Effector CD4-positive, alpha-beta T cell (primary cell): Measurements from ENCODE around the gene NRP1.

ENCODE experiments used
- DNase-seq: peaks from one replicate; pipeline ENCODE4 v3.0.0-alpha.2; 2020

The NRP1 gene

DNA sequence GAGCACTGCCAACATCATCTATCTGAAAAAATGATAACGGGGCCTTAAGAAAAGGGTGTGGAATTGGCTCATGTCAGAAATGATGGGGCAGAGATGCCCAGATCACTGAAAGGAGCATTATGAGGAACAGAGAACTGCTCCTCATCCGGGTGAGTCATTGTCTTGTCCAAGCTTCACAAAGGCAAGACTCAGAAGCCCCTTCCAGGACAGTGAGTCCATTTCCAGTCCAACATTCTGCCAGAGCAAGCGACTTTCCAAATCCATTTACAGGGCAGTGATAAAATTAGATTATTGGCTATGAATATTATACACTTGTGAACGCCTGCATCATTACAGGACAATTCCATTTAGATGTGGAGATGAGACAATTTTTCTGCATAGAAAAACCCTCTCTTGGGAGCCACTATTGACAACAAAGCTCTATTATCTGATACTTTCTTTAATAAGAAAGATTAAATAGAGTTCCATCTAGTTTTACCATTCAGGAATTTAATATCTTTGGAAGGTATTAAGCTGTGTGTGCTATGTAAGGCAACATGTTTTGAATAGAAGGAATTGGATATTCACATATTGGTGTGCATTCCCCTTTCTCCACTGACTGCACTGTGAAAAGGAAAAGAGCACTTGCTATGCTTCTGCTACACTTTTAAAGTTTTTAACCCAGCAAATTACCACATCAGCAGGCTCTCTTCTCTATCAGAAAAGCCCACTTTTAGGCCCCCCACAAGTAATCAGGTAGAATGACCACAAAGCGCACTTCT, 159.6 kb downstream of the NRP1 start:
- no peak for DNase-seq

DNA sequence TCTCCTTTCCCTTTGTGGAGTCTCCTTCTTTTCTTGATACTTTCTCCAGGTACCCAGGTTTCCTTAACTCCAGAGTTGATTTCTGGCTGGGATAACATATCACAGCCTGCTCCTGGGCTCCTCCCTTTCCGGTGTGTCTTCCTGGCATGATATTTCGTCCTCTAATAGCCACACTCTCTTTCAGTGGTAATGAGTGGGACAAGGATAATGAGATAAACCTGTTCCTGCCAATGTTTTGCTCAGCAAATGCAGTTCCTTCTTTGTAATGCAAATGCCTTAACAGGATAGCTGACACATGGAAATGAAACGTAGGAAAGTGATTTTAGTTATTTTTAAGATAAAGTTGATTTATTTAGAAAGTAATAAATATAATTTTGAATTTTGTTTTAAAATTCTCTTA, 168.6 kb downstream of the NRP1 start:
- no peak for DNase-seq

DNA sequence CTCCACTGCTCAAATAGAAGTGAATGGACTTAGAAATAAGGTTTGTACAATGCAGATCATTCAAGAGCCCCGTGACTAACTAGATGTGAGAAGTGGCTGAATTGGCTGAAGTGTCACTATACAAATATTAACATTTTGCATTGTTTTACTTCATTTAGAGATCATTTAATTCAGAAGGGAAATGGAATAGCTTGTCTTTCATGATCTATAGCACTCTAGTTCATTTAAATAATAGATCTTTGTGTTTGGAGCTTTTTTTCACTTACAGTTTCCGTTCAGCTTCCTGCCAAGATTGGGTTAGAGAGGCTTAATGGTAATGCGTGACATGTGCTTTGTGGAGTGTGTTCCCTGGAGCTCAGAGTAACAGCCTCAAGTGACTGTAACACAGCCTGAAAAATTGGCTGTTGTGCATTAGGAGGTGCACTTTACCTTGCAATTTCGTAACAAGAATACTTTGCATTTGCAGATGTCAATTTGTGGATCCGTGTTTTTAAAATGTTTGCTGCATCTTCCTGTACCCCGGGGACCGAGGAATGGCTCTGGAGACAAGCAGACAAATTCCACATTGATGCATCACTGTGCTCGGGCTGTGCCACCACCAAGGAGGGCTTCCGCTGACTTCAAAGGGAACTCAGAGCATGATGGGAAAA, 170.3 kb downstream of the NRP1 start:
- DNase-seq, result no peak

DNA sequence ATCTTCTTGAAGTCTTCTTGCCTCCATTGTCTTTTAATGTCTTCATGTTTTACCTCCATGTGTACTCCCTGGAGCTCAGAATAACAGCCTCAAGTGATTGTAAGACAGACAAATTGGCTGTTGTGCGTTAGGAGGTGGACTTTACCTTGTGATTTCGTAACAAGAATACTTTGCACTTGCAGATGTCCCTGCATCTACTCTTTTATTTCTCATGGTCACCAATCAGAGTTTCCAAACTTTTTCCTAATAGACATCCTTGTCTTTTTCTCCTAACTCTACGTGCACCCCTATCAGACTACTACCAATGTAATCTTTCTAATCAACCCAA, 172.3 kb downstream of the NRP1 start:
- DNase-seq, result no peak

DNA sequence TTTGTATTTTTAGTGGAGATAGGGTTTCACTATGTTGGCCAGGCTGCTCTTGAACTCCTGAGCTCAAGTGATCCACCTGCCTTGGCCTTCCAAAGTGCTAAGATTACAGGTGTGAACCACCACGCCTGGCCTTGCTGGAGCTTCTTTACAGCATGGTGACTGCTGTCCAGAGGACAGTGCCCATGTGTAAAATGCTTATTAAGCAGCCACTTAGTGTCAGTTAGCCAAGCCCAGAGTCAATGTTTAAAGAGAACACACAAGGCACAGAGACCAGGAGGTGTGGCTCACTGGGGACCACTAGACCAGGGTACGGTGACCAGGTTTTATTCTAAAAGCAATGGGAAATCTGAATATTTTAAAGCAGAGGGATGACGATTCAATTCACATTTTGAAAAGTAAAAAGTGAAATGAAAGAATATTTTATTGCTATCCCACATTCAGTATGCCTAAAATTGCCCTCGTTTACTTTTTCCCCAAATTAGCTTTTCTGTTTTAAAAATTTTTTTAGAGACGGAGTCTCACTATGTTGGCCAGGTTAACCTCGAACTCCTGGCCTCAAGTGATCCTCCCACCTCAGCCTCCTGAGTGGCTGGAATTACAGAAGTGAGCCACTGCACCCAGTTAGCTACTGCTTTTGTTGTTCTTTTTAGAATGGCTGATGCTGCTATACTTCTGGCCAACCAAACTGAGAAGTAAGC, 172.8 kb downstream of the NRP1 start:
- no peak for DNase-seq

DNA sequence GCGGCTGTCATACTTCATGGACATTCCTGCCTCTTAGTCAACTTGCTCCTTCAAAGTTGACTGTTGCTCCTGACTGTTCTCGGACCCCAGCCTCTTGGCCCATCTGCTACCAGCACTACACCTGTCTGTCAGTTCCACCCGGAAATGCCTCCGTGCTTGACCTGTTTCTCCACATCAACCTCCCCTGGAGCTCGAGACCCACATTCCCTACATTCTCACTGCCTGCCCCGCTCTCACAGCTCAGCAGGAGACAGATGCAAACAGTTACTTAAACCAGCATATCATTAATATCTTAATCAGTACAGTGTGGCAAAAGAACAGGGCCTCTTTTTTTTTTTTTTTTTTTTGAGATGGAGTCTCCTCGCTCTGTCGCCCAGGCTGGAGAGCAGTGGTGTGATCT, 174.3 kb downstream of the NRP1 start:
- no peak for DNase-seq

DNA sequence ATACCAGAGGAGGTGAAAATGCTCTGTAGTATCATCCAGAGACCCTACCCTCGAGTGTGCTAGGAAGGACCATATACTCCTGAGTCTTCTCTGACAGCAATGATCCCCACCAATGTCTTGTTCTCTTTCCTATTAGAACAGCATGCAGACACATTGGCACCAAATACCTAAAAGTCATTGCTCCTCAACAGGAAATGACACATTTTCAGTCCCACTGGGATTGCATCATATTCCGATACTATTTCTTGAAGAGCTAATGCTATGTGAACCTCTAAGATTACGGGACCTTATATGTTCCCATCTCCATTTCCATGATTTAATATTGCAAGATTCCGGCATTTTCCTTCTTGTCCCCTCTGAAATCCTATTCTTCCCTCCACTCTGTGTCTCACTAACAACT, 177.4 kb downstream of the NRP1 start:
- no peak for DNase-seq

DNA sequence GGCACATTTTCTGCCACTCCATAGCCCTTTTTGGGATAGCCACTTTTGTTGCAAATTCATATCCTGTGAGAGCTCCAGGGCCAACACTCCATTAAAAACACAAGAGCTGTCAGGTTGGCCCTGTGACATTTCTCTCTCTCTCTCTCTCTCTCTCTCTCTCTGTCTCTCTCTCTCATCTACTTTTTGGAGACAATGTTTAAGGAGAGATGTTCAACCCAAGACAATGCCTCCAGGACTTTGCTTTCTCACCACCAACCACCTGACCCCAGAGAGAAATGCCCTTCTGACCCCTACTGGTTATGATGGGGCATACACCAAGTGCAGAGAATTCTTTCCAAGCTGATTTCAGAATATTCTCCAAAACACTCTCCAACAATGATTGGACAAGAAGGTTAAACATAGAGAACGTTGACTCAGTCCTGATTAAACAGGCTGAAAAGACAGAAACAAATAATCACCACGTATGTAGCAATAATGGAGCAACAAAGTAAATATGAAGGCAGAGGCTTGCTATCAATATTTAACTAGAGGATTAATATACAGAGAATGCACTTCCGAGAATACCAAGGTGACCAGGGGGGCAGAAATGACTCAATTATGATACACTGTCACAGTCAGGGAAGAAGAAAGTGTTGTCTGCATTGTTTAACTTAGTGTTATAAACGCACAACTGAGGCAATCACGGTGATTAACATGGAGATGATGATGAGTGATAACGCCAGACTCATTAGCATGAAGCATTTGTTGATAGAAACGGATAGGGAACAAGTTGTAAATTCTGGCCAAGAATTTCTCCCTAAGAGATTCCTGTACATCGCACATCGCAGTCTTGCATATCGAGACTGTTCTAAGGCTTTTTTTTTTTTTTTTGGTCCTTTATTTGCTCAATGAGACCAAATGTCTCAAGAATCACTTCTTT, 178.5 kb downstream of the NRP1 start:
- no peak for DNase-seq

DNA sequence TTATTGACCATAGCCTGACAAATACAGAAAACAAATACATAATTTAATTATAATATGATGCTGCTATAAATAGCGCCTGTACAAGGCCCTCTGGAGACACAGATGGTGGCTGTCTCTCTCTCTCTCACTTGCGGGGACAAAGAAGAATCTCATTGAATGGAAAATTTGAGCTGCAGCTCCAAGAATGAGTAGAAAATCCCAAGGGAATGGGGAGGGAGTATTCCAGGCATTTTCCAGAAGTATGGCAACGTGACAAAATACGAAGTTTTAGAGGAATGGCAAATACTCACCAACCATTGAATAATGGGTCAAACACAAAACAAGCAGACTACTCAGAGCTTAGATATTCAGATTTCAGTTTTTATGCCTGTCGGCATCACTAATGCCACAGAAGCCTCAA, 179.9 kb downstream of the NRP1 start:
- no peak for DNase-seq

DNA sequence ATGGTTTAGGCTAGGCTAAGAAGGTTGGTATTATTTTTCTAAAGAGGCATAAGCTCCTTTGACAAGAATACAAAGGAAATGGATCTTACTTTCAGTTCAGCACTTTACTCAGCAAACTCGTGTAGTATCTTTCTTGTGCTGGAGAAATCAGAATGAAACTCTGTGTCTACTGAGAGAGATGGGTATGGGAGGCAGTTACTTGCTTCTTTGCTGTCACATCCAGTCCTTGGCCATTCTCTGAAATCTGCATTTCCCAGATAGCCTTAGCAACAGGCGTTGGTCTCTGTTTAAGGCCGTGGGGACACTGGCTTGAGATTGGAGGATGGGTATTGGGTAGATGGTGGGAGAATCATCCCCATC, 180.5 kb downstream of the NRP1 start:
- DNase-seq, result no peak

DNA sequence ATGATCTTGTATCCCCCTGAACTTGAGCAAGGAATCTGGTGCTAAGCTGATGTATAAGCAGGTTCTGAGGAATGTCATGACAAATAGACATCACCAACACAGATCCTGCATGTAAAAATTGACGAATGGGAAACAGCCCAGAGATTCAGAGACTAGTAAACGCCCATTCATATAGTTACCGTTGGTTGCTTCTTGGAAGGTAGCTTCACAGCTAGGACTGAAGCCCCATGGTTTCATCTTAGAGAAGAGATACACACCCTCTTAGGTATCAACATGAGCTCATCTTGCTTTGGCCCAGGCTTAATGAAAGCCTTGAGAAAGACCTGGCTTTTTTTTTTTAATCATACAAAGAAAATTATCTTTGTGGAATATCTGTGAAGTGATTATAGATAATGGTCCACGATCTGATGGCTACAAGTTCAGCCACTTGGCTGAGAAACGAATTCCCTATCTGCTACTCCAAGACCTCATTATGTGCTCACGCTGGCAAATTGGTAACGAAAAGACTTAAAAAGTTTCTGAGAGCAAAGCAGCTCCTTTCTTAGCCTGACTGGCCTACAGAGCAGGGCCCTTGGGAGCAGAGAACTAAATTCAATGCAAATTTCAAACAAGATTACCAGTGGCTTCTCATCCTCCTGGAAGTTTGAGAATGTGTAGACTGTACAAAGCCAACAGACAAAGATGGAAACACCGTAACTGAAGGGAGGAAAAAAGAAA, 181.1 kb downstream of the NRP1 start:
- DNase-seq, result no peak

DNA sequence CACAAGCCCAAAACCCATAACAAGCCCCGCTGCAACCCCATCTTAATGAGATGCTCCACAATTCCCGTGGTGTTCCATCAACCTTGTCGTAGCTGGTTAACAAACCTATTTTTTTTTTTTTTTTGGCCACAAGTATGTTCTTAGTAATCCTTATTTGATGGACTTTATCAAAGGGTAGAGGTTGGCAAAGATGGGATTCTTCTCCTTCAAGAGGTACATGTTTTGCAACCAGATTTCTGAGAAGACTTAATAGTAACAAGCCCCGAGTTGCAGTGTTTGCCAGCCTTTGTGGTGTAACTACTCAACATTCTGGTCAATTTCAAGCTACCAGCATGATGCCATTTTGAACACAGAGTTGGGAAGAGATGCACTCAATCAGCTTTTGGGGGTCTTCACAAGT, 181.7 kb downstream of the NRP1 start:
- DNase-seq, result no peak

DNA sequence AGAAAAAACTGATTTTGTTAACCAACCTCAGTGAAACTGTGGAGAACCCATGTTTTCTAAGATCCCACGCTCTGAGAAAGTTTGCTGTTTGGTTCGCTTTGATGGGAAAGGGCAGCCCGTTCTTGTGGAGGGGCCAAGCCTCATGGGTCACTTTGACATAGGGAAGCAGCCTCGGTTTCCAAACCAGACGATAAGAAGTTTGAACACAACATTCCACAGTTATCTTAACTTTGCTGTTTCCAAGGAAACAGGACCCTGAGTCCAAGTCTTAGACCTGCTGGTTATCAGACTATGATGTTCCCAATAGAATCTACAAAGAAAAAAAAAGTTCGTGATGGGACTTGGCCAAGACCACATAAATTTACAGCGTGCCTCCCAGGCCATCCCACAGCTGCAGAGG, 182.3 kb downstream of the NRP1 start:
- DNase-seq, result no peak

DNA sequence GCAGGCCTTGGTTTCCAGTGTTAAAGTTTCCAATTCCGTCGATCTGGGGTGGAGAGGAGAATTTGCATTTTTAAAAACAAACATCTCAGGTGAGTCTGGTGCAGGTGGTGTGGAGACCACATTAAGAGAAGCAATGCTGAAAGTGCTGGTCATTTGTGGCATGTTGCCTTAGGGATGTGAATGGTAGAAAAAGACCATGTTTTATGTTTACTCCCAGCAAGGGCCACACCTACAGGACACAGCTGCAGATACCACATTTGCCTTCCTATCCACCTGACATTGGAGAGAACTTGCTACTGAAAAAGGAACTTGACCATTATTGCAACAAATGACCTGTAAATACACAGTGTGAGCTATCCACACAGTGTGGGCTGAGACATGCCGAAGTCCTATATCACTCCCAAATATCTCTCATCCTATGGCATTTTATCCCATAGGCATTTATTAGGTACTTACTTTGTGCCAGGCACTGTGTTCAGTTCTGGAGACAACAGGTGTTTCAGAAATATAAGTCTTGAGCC, 183.1 kb downstream of the NRP1 start:
- DNase-seq, result no peak

DNA sequence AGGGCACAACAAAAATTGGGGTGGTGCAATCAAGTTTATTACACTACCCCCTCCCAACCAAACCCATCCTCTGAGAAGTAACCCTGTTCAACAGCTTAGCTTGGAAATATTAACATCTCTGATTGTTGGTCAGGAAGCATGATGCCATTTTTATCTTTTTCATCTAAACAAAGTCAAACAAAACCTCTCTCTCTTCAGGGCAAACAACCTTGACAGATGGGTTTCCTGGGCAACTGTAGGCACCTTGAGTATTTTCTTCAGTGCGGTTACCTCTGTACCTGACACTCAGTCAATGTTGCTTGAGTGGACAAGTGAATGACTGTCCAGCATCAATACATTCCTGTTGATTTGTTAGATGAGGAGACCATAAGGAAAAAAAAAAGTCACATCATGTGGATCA, 183.6 kb downstream of the NRP1 start:
- no peak for DNase-seq

DNA sequence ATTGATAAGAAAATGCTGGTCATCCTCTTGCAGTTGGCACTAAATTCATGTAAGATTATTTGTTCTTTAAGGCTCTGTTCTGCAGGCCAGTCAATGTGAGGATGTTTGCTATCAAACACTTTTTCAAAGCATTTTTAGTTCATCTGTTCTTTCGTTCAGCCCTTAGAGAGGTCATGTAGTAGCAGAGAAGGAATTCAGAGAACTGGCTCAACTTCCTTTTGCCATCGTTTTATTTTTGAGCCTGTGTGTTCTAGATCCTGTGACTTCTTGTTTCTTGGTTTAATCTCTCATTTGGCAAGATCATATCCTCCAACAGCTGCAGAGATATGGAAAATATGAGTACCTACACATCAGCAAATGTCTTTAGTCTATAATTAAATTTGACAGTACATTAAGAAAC, 184.3 kb downstream of the NRP1 start:
- DNase-seq, result no peak

DNA sequence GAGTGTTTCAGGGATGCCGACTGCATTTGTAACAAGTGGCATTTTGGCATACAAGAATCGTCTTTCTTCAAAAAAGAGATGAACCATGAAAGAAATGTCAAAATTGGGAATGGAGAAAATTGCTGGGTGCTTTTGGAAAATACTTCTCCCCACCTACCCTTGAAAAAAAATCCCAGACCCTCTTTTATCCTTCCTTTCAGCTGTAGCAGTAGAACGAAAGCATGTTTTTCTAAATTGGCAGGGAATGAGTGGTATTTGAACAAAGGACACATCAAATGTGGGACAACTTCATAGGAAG, 187.5 kb downstream of the NRP1 start:
- no peak for DNase-seq

DNA sequence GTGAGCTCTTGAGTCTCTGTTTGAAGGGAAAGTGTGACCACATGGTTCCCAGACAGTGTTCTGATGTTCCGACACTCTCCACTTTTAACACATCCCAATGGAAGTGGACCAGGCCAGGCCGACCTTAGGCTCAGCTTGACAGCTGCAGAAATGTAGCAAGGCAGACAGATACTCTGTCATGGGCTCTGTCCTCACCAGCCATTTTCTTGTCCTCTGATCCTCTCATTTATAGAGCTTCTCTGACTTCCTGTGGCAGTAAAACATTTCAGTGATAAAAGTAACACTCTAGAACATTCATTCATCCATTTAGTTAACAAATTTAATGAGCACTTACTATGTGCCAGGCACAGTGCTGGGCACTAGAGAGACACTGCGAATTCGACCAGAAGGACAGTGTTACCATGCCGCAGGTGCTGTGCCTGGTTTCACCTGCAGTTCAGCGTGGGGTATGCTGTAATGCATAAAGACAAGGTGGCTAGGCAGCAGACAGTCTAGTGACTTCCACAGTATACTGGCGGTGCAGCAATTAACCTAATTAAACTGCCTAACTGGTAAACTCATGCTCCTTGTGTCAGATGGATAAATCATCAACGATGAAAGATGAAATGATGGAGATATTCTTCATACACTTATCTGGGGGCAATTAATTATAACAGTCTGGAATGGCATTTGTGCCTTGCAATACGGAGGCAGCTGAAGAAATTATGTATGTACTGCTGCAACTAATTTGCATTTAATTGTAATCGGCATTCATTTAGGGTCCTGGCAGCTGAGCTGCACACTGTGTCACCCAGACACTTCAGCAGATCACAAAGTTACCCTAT, 188.1 kb downstream of the NRP1 start:
- no peak for DNase-seq

DNA sequence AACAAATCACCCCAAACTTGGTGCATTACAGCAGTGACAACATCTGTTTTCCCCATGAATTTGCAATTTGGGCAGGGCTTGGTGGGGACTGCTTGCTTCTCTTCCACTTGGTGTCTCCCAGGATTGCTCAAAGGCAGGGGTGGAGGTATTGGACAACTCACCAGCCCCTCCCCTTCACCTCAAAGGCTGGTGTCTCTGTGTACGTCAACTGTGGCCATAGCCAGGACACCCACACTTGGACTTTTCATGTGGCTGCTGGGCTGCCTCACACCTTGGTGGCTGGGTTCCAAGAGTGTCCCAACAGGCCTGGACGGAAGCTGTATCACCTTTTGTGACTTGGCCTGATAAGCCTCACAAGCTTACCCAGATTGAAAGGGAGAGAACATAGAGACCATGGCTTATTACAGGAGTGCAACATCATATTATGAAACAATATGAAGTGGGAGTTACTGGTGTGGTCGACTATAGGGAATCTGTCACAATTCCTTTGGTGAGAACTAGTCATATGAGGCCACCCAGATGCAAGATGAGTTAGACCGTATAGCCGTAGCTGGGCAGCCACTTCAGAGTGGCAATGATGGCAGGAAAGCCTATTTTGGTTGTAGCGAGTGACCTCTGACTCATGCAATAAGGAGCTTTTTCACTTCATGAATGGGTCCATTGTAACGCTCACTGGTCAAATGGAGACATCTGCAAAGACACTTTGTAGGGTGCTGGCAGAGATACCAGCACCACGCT, 188.8 kb downstream of the NRP1 start:
- DNase-seq, result no peak

DNA sequence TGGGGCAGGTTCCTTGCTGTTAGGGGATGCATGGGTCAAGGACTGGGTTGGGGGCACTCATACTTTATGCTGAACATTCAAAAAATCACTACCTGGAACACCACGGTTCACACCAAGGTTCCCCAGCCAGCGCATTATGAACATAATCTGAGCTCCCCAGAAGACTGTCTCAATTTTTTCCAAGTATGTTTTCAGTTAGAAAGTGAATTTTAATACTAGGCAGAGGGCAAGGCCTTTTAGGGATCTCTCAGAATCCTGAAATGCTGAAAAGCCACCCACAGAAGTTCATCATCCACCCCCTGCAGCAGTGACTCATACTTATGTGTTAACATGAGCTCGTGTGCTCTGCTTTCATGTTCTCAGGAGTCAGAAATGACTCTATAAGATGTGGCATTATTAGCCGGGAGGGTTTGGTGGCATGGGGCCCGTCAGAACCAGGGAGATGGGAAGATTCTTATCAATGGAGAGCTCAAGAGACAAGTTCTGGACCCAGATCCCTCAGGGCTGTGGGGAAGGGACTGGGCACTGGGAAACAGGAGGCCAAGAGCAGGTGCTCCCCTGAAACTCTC, 191.2 kb downstream of the NRP1 start:
- peak; percentile 34 for DNase-seq

DNA sequence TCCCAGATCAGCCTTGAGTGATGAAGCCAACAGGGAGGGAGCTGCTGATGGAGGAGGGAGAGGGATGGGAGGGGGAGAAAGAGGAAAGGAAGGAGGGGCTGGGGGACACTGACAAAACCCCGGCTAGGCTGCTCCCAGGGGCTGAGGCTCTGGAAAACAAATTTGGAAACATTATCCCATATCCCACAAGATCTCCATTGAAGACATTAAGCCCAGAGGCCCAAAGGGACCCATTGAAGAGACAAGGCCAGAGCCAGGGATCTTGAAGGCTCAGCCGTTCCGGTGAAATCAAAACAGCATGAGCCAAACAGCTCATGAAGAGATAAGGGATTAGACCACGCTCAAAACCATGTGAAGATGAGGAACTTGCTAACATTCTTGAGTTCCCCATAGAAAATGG, 192.2 kb downstream of the NRP1 start:
- DNase-seq, result no peak
